ENCODE measurements around the gene ZSCAN20.

- TF ChIP-seq EZH2 (IDR thresholded peaks at IDR 0.05; ENCODE audit: low read length, unreplicated experiment) (no peak), CTCF (conservative IDR thresholded peaks at IDR 0.05; ENCODE audit: low read depth, low read length) (no peak), EZH2phosphoT487 (IDR thresholded peaks at IDR 0.05; ENCODE audit: borderline replicate concordance, low read length) (no peak)
Observed at GRCh38 chr1:33515112-33515511, 42.7 kb downstream of the ZSCAN20 start.

All from PC-3 (cell line).